Adipose tissue (tissue), 3 donors: ENCODE results near the gene HYAL3. TPM values are rescaled to one million over a fixed set of nuclear protein-coding genes. Genes with fewer than 3 reads are reported as not detected.
"Not testable (repeated sequence)": the region's sequence is repeated elsewhere in the genome, so short reads cannot be mapped to it uniquely, and the experiment has no call there.

Experiments
- H3K27ac ChIP-seq: one replicate; pipeline ENCODE4 v1.5.1; 2013; ENCODE audit warnings: low read depth, low read length
- WGBS, 3 donors: extraction: QIAGEN DNeasy Blood & Tissue Kit; methylation state at CpG; one replicate each; pipeline ENCODE4 v1.1.7; 2013; 5-methylcytosine and 5-hydroxymethylcytosine counted together
- polyA plus RNA-seq, 3 donors: library from polyadenylated mRNA; stranded (reverse); fragments of 200-250 nt; gene quantifications; one replicate each; pipeline ENCODE4 v1.2.3, GENCODE V29; 2013
- donor health status: healthy with polysubstance abuse.
- donor health status: Bipolar disorder and iron deficiency.
- donor health status: healthy.

HYAL3 gene
- polyA plus RNA-seq, 3 donors = 1.7 to 4.0 (median 2.5) TPM

- WGBS, 3 donors = 47 to 55% (median 53%) methylated on average over 7 of the region's 7 CpGs
These were observed 32.4 kb downstream of the HYAL3 start for GRCh38 chr3:50266836-50267235.

GRCh38 chr3:50266017-50266416 is 33.2 kb downstream of the HYAL3 start:
- 72 to 84% (median 81%) methylated on average over 6 of the region's 6 CpGs for WGBS, 3 donors
- no peak overlapping the region for H3K27ac ChIP-seq

More at GRCh38 chr3:50266836-50267235, 32.4 kb downstream of the HYAL3 start:
- H3K27ac ChIP-seq = peak overlapping the region; percentile 29

- WGBS, 3 donors = 58 to 75% (median 67%) methylated on average over 1 of the region's 1 CpG
- no peak overlapping the region for H3K27ac ChIP-seq
These were observed 33.6 kb downstream of the HYAL3 start for GRCh38 chr3:50265571-50265970.

DNA sequence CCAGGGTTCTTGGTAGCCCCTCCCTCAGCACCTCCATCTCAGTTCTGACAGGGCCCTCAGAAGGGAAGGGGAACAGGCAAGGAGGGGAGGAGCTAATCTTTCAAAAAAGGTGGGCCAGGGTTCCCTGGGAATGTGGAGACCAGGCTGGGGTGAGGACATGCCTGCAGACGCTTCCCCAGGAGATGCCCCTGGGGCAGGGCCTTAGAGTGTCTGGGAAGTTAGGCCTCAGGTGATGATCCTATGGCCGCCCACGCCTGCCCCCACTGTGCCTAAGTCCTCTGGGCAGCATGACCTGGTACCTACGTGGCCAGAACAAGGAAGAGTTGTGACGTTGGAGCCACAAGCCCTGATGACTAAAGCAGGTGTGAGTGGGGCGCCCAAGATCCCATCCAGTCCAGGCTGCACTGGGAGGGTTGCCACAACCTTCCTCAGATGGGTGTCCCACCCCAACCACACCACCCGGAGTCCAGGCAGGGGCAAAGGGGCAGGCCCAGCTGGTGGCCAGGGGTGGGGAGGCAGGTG is 34.2 kb downstream of the HYAL3 start:
- H3K27ac ChIP-seq = no peak overlapping the region
- WGBS, 3 donors = 62 to 69% (median 67%) methylated on average over 7 of the region's 7 CpGs

GRCh38 chr3:50264383-50264963 is 34.7 kb downstream of the HYAL3 start:
- 41 to 51% (median 44%) methylated on average over 7 of the region's 7 CpGs for WGBS, 3 donors
- H3K27ac ChIP-seq = no peak overlapping the region

DNA sequence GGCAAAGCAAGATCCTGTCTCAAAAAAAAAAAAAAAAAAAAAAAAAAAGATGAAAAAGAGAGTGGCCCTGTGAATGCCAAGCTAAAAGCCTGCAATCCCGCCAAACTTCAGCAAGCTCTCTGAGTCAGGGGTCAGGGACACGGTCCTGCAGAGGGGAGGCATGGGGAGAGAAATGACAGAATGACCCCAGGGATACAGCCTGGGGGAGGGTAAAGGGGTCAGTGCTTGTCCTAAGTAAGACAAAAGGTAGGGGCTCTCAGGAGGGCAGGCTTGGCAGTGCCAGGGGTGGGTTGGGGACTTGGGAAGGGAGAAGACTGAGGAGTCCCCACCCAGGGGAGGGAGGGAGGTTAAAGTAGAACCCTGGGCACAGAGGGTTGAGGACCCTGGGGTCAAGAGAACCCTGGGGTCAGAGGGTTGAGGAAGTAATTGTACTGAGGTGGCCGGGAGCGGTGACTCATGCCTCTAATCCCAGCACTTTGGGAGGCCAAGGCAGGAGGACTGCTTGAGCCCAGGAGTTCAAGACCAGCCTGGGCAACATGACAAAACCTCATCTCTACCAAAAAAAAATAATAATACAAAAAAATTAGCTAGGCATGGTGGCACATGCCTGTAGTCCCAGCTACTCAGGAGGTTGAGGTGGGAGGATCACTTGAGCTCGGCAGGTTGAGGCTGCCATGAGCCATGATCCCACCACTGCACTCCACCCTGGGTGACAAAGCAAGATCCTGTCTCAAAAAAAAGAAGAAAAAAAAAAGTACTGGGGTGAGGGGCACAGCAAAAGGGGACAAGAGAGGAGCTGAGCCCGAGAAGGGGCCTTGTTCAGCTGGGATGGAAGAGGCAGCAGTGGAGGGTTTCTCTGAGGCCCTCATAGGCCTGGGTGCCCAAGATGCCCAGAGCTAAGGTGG is 35.5 kb downstream of the HYAL3 start:
- H3K27ac ChIP-seq = no peak overlapping the region
- 61 to 71% (median 64%) methylated on average over 6 of the region's 6 CpGs for WGBS, 3 donors

GRCh38 chr3:50262778-50263177 is 36.4 kb downstream of the HYAL3 start:
- WGBS, 3 donors = 76 to 87% (median 85%) methylated on average over 7 of the region's 7 CpGs

GRCh38 chr3:50262200-50262599 is 37.0 kb downstream of the HYAL3 start:
- not testable (repeated sequence) for H3K27ac ChIP-seq
- WGBS, 3 donors = 96 to 99% (median 97%) methylated on average over 4 of the region's 4 CpGs

More at GRCh38 chr3:50262778-50263177, 36.4 kb downstream of the HYAL3 start:
- no peak overlapping the region for H3K27ac ChIP-seq

GRCh38 chr3:50261505-50261904 is 37.7 kb downstream of the HYAL3 start:
- WGBS, 3 donors = 53 to 77% (median 74%) methylated on average over 2 of the region's 2 CpGs
- H3K27ac ChIP-seq = no peak overlapping the region

DNA sequence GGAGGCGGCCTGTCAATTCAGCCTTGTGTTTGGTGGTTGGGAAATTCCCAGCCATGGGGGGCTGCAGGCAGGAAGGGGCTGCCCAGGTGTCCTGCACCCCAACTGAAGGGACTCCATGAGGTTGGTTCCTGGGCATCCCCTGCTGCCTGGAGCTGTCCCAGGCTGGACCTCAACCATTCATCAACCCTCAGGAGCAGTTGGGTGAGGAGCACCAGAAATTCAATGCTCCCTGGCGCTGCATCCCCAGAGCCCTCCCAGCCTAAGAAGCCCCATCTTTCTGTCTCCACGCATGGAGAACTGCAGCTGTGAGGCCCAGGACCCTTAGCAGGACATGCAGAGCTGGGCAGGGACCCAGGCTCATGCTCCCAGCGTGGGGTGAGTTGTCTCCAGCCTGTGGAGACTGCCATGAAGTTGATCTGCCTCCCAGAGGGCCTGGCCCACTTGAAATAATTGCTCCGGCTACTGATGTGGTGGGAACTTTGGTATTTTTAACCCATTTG is 38.2 kb downstream of the HYAL3 start:
- WGBS, 3 donors = 69 to 79% (median 74%) methylated on average over 5 of the region's 5 CpGs

GRCh38 chr3:50260027-50260941 is 38.9 kb downstream of the HYAL3 start:
- peak overlapping the region; percentile 80 for H3K27ac ChIP-seq
- 1% methylated on average over 48 to 70 of the region's 70 CpGs for WGBS, 3 donors

More for the DNA sequence above, 38.2 kb downstream of the HYAL3 start:
- peak overlapping the region; percentile 80 for H3K27ac ChIP-seq

GRCh38 chr3:50259432-50260026 is 39.7 kb downstream of the HYAL3 start:
- H3K27ac ChIP-seq = no peak overlapping the region
- WGBS, 3 donors = 50 to 61% (median 59%) methylated on average over 18 of the region's 18 CpGs

DNA sequence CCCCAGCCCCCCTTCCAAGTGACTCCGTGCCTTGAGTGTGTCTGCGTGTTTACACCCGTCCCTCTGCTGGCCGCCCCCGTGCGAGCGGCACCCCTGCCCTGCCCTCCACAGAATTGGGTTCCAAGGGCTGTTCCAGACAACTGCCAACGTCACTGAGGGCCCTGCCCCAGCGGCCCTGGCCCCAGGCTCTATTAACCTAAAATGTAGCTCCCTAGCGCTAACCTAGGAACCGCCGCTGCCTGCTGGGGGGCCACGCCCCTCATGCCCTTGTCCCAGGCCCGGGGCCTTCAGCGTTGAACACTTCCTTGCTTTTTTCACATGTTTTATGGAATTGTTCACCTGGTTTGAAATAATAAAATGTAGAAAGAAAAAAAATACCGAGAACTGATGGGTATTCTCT is 40.2 kb downstream of the HYAL3 start:
- WGBS, 3 donors = 80 to 84% (median 83%) methylated on average over 16 of the region's 16 CpGs
- H3K27ac ChIP-seq = no peak overlapping the region

DNA sequence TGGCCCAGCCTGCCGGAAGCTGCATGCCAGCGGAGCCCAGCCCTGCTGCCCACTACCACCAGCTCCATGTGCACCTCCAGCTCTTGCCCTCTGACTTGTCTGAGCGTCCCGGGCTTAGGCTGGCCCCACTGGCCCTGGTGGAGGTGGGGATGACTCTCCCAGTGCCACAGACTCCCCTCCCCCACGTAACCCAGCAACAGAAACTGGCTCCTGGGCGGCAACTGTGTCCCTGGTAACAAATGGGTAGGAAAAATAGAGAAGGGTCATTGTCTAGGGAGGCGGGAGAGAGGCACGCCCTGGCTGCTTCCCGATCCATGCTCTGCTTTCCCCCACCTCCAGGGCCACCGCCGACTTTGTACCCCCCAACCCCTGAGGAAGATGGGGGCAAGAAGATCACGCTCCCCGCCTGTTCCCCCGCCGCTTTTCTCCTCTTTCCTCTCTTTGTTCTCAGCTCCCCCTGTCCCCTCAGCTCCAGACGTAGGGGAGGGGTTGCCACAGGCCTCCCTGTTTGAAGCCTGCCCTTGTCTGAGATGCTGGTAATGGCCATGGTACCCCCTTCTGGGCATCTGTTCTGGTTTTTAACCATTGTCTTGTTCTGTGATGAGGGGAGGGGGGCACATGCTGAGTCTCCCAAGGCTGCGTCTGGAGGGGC is 41.0 kb downstream of the HYAL3 start:
- no peak overlapping the region for H3K27ac ChIP-seq
- 85 to 86% (median 86%) methylated on average over 15 to 17 of the region's 17 CpGs for WGBS, 3 donors

- H3K27ac ChIP-seq = no peak overlapping the region
- 91% methylated on average over 20 of the region's 20 CpGs for WGBS, 3 donors
These were observed 42.0 kb downstream of the HYAL3 start for GRCh38 chr3:50256978-50257890.

GRCh38 chr3:50255251-50255615 is 44.0 kb downstream of the HYAL3 start:
- no peak overlapping the region for H3K27ac ChIP-seq
- WGBS, 3 donors = 74 to 93% (median 83%) methylated on average over 9 of the region's 9 CpGs
